ENCODE measurements around the gene NREP. TPM values are rescaled to one million over a fixed set of nuclear protein-coding genes. Genes with fewer than 3 reads are reported as not detected.

NREP gene
- total RNA-seq = 119 and 139 TPM in 2 replicates

DNA sequence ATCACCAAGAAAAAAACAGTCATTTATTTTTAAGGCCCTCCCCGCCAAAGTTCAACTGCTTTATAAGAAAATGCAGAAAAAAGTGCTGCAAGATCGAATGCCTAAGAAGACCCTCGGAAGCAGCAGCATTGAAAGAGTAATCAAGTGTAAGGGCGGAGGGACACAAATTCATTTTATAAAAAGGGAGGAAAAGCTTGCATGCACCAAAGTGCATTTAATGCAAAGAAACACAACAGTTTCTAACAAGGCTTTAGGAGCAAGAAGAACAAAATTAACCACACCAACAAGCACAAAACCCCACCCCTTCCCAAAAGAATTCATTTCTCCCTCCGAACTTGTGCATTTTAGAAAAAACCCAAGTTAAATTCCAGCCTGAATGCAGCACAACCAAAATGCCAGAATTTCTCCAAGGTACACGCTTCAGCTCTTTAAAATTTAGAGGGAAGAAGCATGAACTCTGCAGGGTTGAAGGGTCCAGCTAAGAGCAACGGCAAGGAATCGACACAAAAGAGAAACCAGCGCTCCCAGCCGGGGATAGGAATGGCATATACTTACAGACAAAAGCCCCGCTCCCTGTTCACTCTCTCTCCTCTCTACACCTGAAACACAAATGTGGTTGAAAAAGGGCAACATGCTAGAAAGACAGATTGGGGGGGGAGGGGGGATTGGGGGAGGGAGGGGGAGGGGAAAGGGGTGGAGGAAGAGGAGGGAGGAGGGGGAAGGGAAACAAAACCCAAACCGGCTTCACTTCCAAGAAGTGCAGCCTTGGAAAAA, at the start of gene NREP:
Gene NREP, minus strand, starts transcription at position 614 of the 774 bp plus-strand sequence. CDS start 1,422 bp downstream, outside the sequence.

Other genes starting within 250 kb of the NREP start
- 34.1 and 79.5 TPM in 2 replicates for gene STARD4, start 244.7 kb downstream of the NREP start, total RNA-seq

All from epithelial cell of alveolus of lung (primary cell).